AG20443 (cell line): ENCODE results near the gene RIPOR2.

ENCODE experiments used
- DNase-seq: peaks from one replicate; pipeline ENCODE4 v3.0.0; 2012; ENCODE audit warnings: low spot score, mixed read lengths

RIPOR2 gene

GRCh38 chr6:24906314-24906713, 29.4 kb downstream of the RIPOR2 start:
- DNase-seq, result no peak

- DNase-seq, result no peak
Observed at GRCh38 chr6:24905483-24905882, 30.3 kb downstream of the RIPOR2 start.

GRCh38 chr6:24903681-24904080, 32.1 kb downstream of the RIPOR2 start:
- no peak for DNase-seq

GRCh38 chr6:24902782-24903181, 33.0 kb downstream of the RIPOR2 start:
- DNase-seq, result peak; percentile 84

GRCh38 chr6:24901698-24902328, 33.9 kb downstream of the RIPOR2 start:
- DNase-seq, result no peak

- no peak for DNase-seq
Observed at GRCh38 chr6:24900917-24901697, 34.7 kb downstream of the RIPOR2 start.

- no peak for DNase-seq
Observed at GRCh38 chr6:24899997-24900325, 35.8 kb downstream of the RIPOR2 start.

- DNase-seq, result no peak
Observed at GRCh38 chr6:24899136-24899996, 36.4 kb downstream of the RIPOR2 start.

GRCh38 chr6:24898676-24899075, 37.1 kb downstream of the RIPOR2 start:
- DNase-seq, result no peak

- DNase-seq, result no peak
Observed at GRCh38 chr6:24897186-24897585, 38.6 kb downstream of the RIPOR2 start.

GRCh38 chr6:24893342-24893850, 42.4 kb downstream of the RIPOR2 start:
- DNase-seq, result no peak

GRCh38 chr6:24891004-24891403, 44.8 kb downstream of the RIPOR2 start:
- DNase-seq, result peak; percentile 23

GRCh38 chr6:24890471-24890870, 45.3 kb downstream of the RIPOR2 start:
- DNase-seq, result no peak

GRCh38 chr6:24888715-24889370, 46.9 kb downstream of the RIPOR2 start:
- DNase-seq, result no peak

- DNase-seq, result no peak
Observed at GRCh38 chr6:24887545-24888140, 48.1 kb downstream of the RIPOR2 start.

GRCh38 chr6:24883618-24884017, 52.1 kb downstream of the RIPOR2 start:
- DNase-seq, result peak; percentile 45

GRCh38 chr6:24882835-24883555, 52.8 kb downstream of the RIPOR2 start:
- DNase-seq, result no peak

GRCh38 chr6:24882295-24882694, 53.5 kb downstream of the RIPOR2 start:
- no peak for DNase-seq

- DNase-seq, result no peak
Observed at GRCh38 chr6:24881376-24881775, 54.4 kb downstream of the RIPOR2 start.

GRCh38 chr6:24880451-24880850, 55.3 kb downstream of the RIPOR2 start:
- DNase-seq, result no peak

- DNase-seq, result peak; percentile 43
Observed at GRCh38 chr6:24879351-24879750, 56.4 kb downstream of the RIPOR2 start.
